Liver (tissue), 3 donors: ENCODE measurements around the gene HBD.

Source experiments
- CTCF ChIP-seq: fragments of 150-350 bp; IDR thresholded peaks from 2 replicates; pipeline ENCODE4 v1.5.1; 2017; ENCODE audit warnings: improper control_type of control experiment, low read depth, low read length; ENCODE audit not compliant: missing input control
- JUND ChIP-seq, 2 donors: IDR thresholded peaks; 2 replicates each; pipeline ENCODE4 v1.6.1; 2016; ENCODE audit warnings: antibody characterized with exemption in 2 of 2
- MAX ChIP-seq: IDR thresholded peaks from 2 replicates; pipeline ENCODE4 v1.6.1; 2016; ENCODE audit warnings: antibody characterized with exemption
- NR2F2 ChIP-seq: IDR thresholded peaks from 2 replicates; pipeline ENCODE4 v1.6.1; 2016; ENCODE audit warnings: antibody characterized with exemption
- donor health status: healthy.
- donor health status: healthy.

GRCh38 chr11:5266609-5267008 lies 32.3 kb upstream of the HBD start:
- TF ChIP-seq JUND (IDR thresholded peaks at IDR 0.05) (no peak), MAX (no peak), CTCF (no peak), NR2F2 (no peak)
